Fibroblast of skin of right quadriceps (primary cell): ENCODE results near the gene MCRS1.

Experiments
- DNase-seq: peaks from one replicate; pipeline ENCODE4 v3.0.0-alpha.2; 2013

MCRS1 gene

GRCh38 chr12:49554266-49554665 lies 13.7 kb downstream of the MCRS1 start:
- no peak for DNase-seq

GRCh38 chr12:49553512-49554088 lies 14.3 kb downstream of the MCRS1 start:
- DNase-seq, result no peak

GRCh38 chr12:49552899-49553298 lies 15.0 kb downstream of the MCRS1 start:
- no peak for DNase-seq

GRCh38 chr12:49552425-49552824 lies 15.5 kb downstream of the MCRS1 start:
- no peak for DNase-seq

GRCh38 chr12:49552014-49552413 lies 15.9 kb downstream of the MCRS1 start:
- no peak for DNase-seq

GRCh38 chr12:49550693-49551252 lies 17.2 kb downstream of the MCRS1 start:
- no peak for DNase-seq

- DNase-seq, result no peak
Observed at GRCh38 chr12:49549735-49550692, 17.9 kb downstream of the MCRS1 start.

GRCh38 chr12:49548822-49549648 lies 18.9 kb downstream of the MCRS1 start:
- peak; percentile 33 for DNase-seq

GRCh38 chr12:49548481-49548821 lies 19.5 kb downstream of the MCRS1 start:
- no peak for DNase-seq

- no peak for DNase-seq
Observed at GRCh38 chr12:49547090-49547690, 20.8 kb downstream of the MCRS1 start.

- DNase-seq, result no peak
Observed at GRCh38 chr12:49546481-49546880, 21.5 kb downstream of the MCRS1 start.

- no peak for DNase-seq
Observed at GRCh38 chr12:49545815-49546214, 22.1 kb downstream of the MCRS1 start.

GRCh38 chr12:49543914-49544815 lies 23.8 kb downstream of the MCRS1 start:
- no peak for DNase-seq

- no peak for DNase-seq
Observed at GRCh38 chr12:49543221-49543913, 24.6 kb downstream of the MCRS1 start.

- DNase-seq, result no peak
Observed at GRCh38 chr12:49542592-49543160, 25.3 kb downstream of the MCRS1 start.

GRCh38 chr12:49541911-49542505 lies 25.9 kb downstream of the MCRS1 start:
- DNase-seq, result no peak

GRCh38 chr12:49541140-49541861 lies 26.6 kb downstream of the MCRS1 start:
- DNase-seq, result no peak

- no peak for DNase-seq
Observed at GRCh38 chr12:49540229-49541139, 27.5 kb downstream of the MCRS1 start.
